Measurements from ENCODE around the gene CLIP4.

The CLIP4 gene

GRCh38 chr2:29147963-29148362 is 32.7 kb downstream of the CLIP4 start:
- no peak overlapping the region for H3K4me3 ChIP-seq (ENCODE audit: severe bottlenecking)
- no peaks in the 10 kb centered on the region for H3K27me3 ChIP-seq (ENCODE audit: insufficient read depth, poor library complexity, severe bottlenecking)
- no peak overlapping the region for H3K27ac ChIP-seq (ENCODE audit: poor library complexity, severe bottlenecking)
- TF ChIP-seq CTCF (IDR thresholded peaks at IDR 0.05; ENCODE audit: poor library complexity, severe bottlenecking) = no peak
- peaks cover 41% of the 10 kb centered on the region for H3K36me3 ChIP-seq (ENCODE audit: low read depth)
- DNase-seq (ENCODE audit: low spot score) = no peak
- ATAC-seq (ENCODE audit: low read depth) = no peak
- H3K4me1 ChIP-seq (ENCODE audit: insufficient read depth, poor library complexity, severe bottlenecking) = no peaks in the 10 kb centered on the region
- H3K9me3 ChIP-seq (ENCODE audit: severe bottlenecking) = no peaks in the 10 kb centered on the region

- H3K36me3 ChIP-seq (ENCODE audit: low read depth) = peaks cover 78% of the 10 kb centered on the region
- ATAC-seq (ENCODE audit: low read depth) = no peak
- no peaks in the 10 kb centered on the region for H3K27me3 ChIP-seq (ENCODE audit: insufficient read depth, poor library complexity, severe bottlenecking)
Measured at GRCh38 chr2:29154610-29155009, 39.4 kb downstream of the CLIP4 start.

GRCh38 chr2:29155578-29155977 is 40.4 kb downstream of the CLIP4 start:
- Histone ChIP-seq H3K36me3 (ENCODE audit: low read depth) (peaks cover 83% of the 10 kb centered on the region), H3K27me3 (ENCODE audit: insufficient read depth, poor library complexity, severe bottlenecking) (no peaks in the 10 kb centered on the region), H3K9me3 (ENCODE audit: severe bottlenecking) (no peaks in the 10 kb centered on the region), H3K4me3 (ENCODE audit: severe bottlenecking) (no peak overlapping the region), H3K27ac (ENCODE audit: poor library complexity, severe bottlenecking) (no peak overlapping the region), H3K4me1 (ENCODE audit: insufficient read depth, poor library complexity, severe bottlenecking) (no peaks in the 10 kb centered on the region)
- DNase-seq (ENCODE audit: low spot score) = no peak
- ATAC-seq (ENCODE audit: low read depth) = no peak
- TF ChIP-seq CTCF (IDR thresholded peaks at IDR 0.05; ENCODE audit: poor library complexity, severe bottlenecking) = no peak

More at GRCh38 chr2:29154610-29155009, 39.4 kb downstream of the CLIP4 start:
- no peak overlapping the region for H3K4me3 ChIP-seq (ENCODE audit: severe bottlenecking)
- H3K4me1 ChIP-seq (ENCODE audit: insufficient read depth, poor library complexity, severe bottlenecking) = no peaks in the 10 kb centered on the region
- no peak overlapping the region for H3K27ac ChIP-seq (ENCODE audit: poor library complexity, severe bottlenecking)
- H3K9me3 ChIP-seq (ENCODE audit: severe bottlenecking) = no peaks in the 10 kb centered on the region
- DNase-seq (ENCODE audit: low spot score) = no peak
- no peak for TF ChIP-seq CTCF (IDR thresholded peaks at IDR 0.05; ENCODE audit: poor library complexity, severe bottlenecking)

GRCh38 chr2:29157131-29157530 is 41.9 kb downstream of the CLIP4 start:
- no peaks in the 10 kb centered on the region for H3K9me3 ChIP-seq (ENCODE audit: severe bottlenecking)
- no peak for TF ChIP-seq CTCF (IDR thresholded peaks at IDR 0.05; ENCODE audit: poor library complexity, severe bottlenecking)
- no peaks in the 10 kb centered on the region for H3K27me3 ChIP-seq (ENCODE audit: insufficient read depth, poor library complexity, severe bottlenecking)
- H3K27ac ChIP-seq (ENCODE audit: poor library complexity, severe bottlenecking) = no peak overlapping the region
- ATAC-seq (ENCODE audit: low read depth) (no peak), DNase-seq (ENCODE audit: low spot score) (no peak)
- H3K4me1 ChIP-seq (ENCODE audit: insufficient read depth, poor library complexity, severe bottlenecking) = no peaks in the 10 kb centered on the region
- H3K36me3 ChIP-seq (ENCODE audit: low read depth) = peaks cover 88% of the 10 kb centered on the region
- no peak overlapping the region for H3K4me3 ChIP-seq (ENCODE audit: severe bottlenecking)

- no peak overlapping the region for H3K4me3 ChIP-seq (ENCODE audit: severe bottlenecking)
- H3K27ac ChIP-seq (ENCODE audit: poor library complexity, severe bottlenecking) = no peak overlapping the region
- no peak for DNase-seq (ENCODE audit: low spot score)
- no peaks in the 10 kb centered on the region for H3K4me1 ChIP-seq (ENCODE audit: insufficient read depth, poor library complexity, severe bottlenecking)
- H3K27me3 ChIP-seq (ENCODE audit: insufficient read depth, poor library complexity, severe bottlenecking) = no peaks in the 10 kb centered on the region
- H3K36me3 ChIP-seq (ENCODE audit: low read depth) = peaks cover 81% of the 10 kb centered on the region
- no peak for TF ChIP-seq CTCF (IDR thresholded peaks at IDR 0.05; ENCODE audit: poor library complexity, severe bottlenecking)
- ATAC-seq (ENCODE audit: low read depth) = no peak
- H3K9me3 ChIP-seq (ENCODE audit: severe bottlenecking) = no peaks in the 10 kb centered on the region
Measured at GRCh38 chr2:29159125-29159524, 43.9 kb downstream of the CLIP4 start.
